NCI-H1694 (cell line): ENCODE data around the gene ZNF8.
A peak's percentile ranks its signal among the peaks of the same experiment; 100 is the strongest.
"Not testable (repeated sequence)": the region's sequence is repeated elsewhere in the genome, so short reads cannot be mapped to it uniquely, and the experiment has no call there.

ENCODE experiments used
- DNase-seq: peaks from one replicate; lab custom pipeline; 2025; lab: John Stamatoyannopoulos, UW

ZNF8 gene

GRCh38 chr19:58336216-58336615, 57.5 kb downstream of the ZNF8 start:
- DNase-seq, result no peak

GRCh38 chr19:58336820-58337219, 58.1 kb downstream of the ZNF8 start:
- no peak for DNase-seq

- DNase-seq, result no peak
Measured at GRCh38 chr19:58338336-58338735, 59.6 kb downstream of the ZNF8 start.

- no peak for DNase-seq
Measured at GRCh38 chr19:58338825-58339558, 60.2 kb downstream of the ZNF8 start.

- no peak for DNase-seq
Measured at GRCh38 chr19:58345558-58345957, 66.8 kb downstream of the ZNF8 start.

- DNase-seq, result peak; percentile 52
Measured at GRCh38 chr19:58346961-58347929, 68.5 kb downstream of the ZNF8 start.

GRCh38 chr19:58348080-58348479, 69.3 kb downstream of the ZNF8 start:
- DNase-seq, result not testable (repeated sequence)

- DNase-seq, result no peak
Measured at GRCh38 chr19:58349590-58349989, 70.8 kb downstream of the ZNF8 start.

- no peak for DNase-seq
Measured at GRCh38 chr19:58350001-58350861, 71.5 kb downstream of the ZNF8 start.

GRCh38 chr19:58350871-58351557, 72.3 kb downstream of the ZNF8 start:
- DNase-seq, result no peak

GRCh38 chr19:58351558-58351878, 72.8 kb downstream of the ZNF8 start:
- no peak for DNase-seq

- no peak for DNase-seq
Measured at GRCh38 chr19:58351990-58352755, 73.4 kb downstream of the ZNF8 start.
